ENCODE measurements around the gene ST13. TPM values are rescaled to one million over a fixed set of nuclear protein-coding genes. Genes with fewer than 3 reads are reported as not detected.

ST13 gene
- polyA plus RNA-seq, 2 donors: 29.3 to 96.9 TPM

DNA sequence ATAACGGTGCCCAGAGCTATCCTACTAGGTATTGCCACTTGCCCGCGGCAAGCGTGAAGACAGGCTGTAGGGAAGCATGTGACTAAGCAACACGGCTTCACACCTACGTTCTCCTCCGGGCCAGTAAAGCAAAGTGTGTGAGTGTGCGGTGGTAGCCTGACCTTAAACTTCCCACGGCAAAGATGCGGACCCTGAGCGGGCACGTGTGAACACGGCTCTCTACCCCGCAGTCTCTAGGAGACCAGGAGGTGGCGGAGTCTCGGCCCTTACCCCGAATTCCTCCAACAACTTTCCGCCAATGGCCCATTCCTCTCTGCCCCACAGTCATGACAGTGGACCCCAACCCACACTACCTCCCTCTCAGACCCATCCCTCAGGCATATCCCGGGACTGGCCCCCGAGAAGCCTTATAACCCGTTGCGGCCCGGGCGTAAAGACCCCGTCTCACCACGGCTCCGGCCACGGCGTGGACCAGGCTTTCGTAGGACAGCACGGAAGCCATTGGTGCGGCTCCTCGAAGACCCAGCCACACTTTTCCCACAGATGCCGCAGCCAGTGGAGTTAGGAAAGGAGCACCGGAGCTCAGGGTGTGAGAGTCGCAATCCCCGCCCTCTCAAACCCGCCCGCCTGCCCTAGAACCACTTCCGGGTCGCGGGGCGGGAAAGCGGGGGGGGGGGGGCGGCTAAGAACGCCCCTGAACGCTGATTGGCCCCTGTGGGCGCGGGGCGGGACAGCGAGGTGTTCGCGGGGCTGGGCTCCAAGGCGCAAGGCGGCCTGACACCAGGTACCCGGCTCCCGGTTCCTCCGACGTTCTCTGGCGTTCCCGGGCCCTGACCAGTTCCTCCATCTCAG, 37.5 kb downstream of the ST13 start, which contains the start of gene SLC25A17:
SLC25A17 (minus strand) TSS at position 600 of the 852 bp plus-strand sequence; CDS start at position 502, 98 bp downstream.
- H3K36me3 ChIP-seq (ENCODE audit: control insufficient read depth in 2 of 2, insufficient read depth in 2 of 2, low read length in 1 of 2): no peaks in the 10 kb centered on the region
- 0 to 1% methylated on average over 49 to 61 of the region's 61 CpGs for WGBS, 2 donors
- peak within 1 kb of the TSS; percentile 69 to 93 for H3K27ac ChIP-seq (ENCODE audit: low read depth in 2 of 2, low read length in 1 of 2)
- H3K4me1 ChIP-seq (ENCODE audit: control insufficient read depth in 2 of 2, insufficient read depth in 2 of 2, low read length in 1 of 2): no peaks in the 10 kb centered on the region
- H3K9me3 ChIP-seq (ENCODE audit: control insufficient read depth in 2 of 2, insufficient read depth in 1 of 2, low read depth in 1 of 2, low read length in 1 of 2): no peaks in the 10 kb centered on the region
- H3K27me3 ChIP-seq (ENCODE audit: control insufficient read depth in 1 of 2, insufficient read depth in 2 of 2, low read length in 2 of 2): no peaks in the 10 kb centered on the region
- H3K4me3 ChIP-seq (ENCODE audit: low read depth in 1 of 2, low read length in 2 of 2): peak within 1 kb of the TSS; percentile 87 to 98

GRCh38 chr22:40818192-40818746, 38.2 kb downstream of the ST13 start:
- Histone ChIP-seq H3K4me3 (ENCODE audit: low read depth in 1 of 2, low read length in 2 of 2) (peak overlapping the region; percentile 87 to 98), H3K9me3 (ENCODE audit: control insufficient read depth in 2 of 2, insufficient read depth in 1 of 2, low read depth in 1 of 2, low read length in 1 of 2) (no peaks in the 10 kb centered on the region), H3K36me3 (ENCODE audit: control insufficient read depth in 2 of 2, insufficient read depth in 2 of 2, low read length in 1 of 2) (no peaks in the 10 kb centered on the region), H3K4me1 (ENCODE audit: control insufficient read depth in 2 of 2, insufficient read depth in 2 of 2, low read length in 1 of 2) (no peaks in the 10 kb centered on the region), H3K27ac (ENCODE audit: low read depth in 2 of 2, low read length in 1 of 2) (no peak overlapping the region), H3K27me3 (ENCODE audit: control insufficient read depth in 1 of 2, insufficient read depth in 2 of 2, low read length in 2 of 2) (no peaks in the 10 kb centered on the region)
- WGBS, 2 donors: 21 to 34% methylated on average over 14 of the region's 14 CpGs

- Histone ChIP-seq H3K4me3 (ENCODE audit: low read depth in 1 of 2, low read length in 2 of 2) (no peak overlapping the region), H3K9me3 (ENCODE audit: control insufficient read depth in 2 of 2, insufficient read depth in 1 of 2, low read depth in 1 of 2, low read length in 1 of 2) (no peaks in the 10 kb centered on the region), H3K27ac (ENCODE audit: low read depth in 2 of 2, low read length in 1 of 2) (no peak overlapping the region), H3K27me3 (ENCODE audit: control insufficient read depth in 1 of 2, insufficient read depth in 2 of 2, low read length in 2 of 2) (no peaks in the 10 kb centered on the region), H3K4me1 (ENCODE audit: control insufficient read depth in 2 of 2, insufficient read depth in 2 of 2, low read length in 1 of 2) (no peaks in the 10 kb centered on the region), H3K36me3 (ENCODE audit: control insufficient read depth in 2 of 2, insufficient read depth in 2 of 2, low read length in 1 of 2) (no peaks in the 10 kb centered on the region)
- WGBS, 2 donors: 89 to 90% methylated on average over 4 of the region's 4 CpGs
These were observed 38.7 kb downstream of the ST13 start for GRCh38 chr22:40817737-40818136.

GRCh38 chr22:40813912-40814315, 42.5 kb downstream of the ST13 start:
- no peaks in the 10 kb centered on the region for H3K9me3 ChIP-seq (ENCODE audit: control insufficient read depth in 2 of 2, insufficient read depth in 1 of 2, low read depth in 1 of 2, low read length in 1 of 2)
- H3K4me3 ChIP-seq (ENCODE audit: low read depth in 1 of 2, low read length in 2 of 2): no peak overlapping the region
- no peaks in the 10 kb centered on the region for H3K27me3 ChIP-seq (ENCODE audit: control insufficient read depth in 1 of 2, insufficient read depth in 2 of 2, low read length in 2 of 2)
- no peaks in the 10 kb centered on the region for H3K4me1 ChIP-seq (ENCODE audit: control insufficient read depth in 2 of 2, insufficient read depth in 2 of 2, low read length in 1 of 2)
- H3K36me3 ChIP-seq (ENCODE audit: control insufficient read depth in 2 of 2, insufficient read depth in 2 of 2, low read length in 1 of 2): no peaks in the 10 kb centered on the region
- no peak overlapping the region for H3K27ac ChIP-seq (ENCODE audit: low read depth in 2 of 2, low read length in 1 of 2)

- Histone ChIP-seq H3K27me3 (ENCODE audit: control insufficient read depth in 1 of 2, insufficient read depth in 2 of 2, low read length in 2 of 2) (no peaks in the 10 kb centered on the region), H3K9me3 (ENCODE audit: control insufficient read depth in 2 of 2, insufficient read depth in 1 of 2, low read depth in 1 of 2, low read length in 1 of 2) (no peaks in the 10 kb centered on the region), H3K4me3 (ENCODE audit: low read depth in 1 of 2, low read length in 2 of 2) (no peak overlapping the region), H3K36me3 (ENCODE audit: control insufficient read depth in 2 of 2, insufficient read depth in 2 of 2, low read length in 1 of 2) (no peaks in the 10 kb centered on the region), H3K27ac (ENCODE audit: low read depth in 2 of 2, low read length in 1 of 2) (no peak overlapping the region), H3K4me1 (ENCODE audit: control insufficient read depth in 2 of 2, insufficient read depth in 2 of 2, low read length in 1 of 2) (no peaks in the 10 kb centered on the region)
- WGBS, 2 donors: 65 to 67% methylated on average over 6 of the region's 6 CpGs
These were observed 48.2 kb downstream of the ST13 start for GRCh38 chr22:40808018-40808841.

DNA sequence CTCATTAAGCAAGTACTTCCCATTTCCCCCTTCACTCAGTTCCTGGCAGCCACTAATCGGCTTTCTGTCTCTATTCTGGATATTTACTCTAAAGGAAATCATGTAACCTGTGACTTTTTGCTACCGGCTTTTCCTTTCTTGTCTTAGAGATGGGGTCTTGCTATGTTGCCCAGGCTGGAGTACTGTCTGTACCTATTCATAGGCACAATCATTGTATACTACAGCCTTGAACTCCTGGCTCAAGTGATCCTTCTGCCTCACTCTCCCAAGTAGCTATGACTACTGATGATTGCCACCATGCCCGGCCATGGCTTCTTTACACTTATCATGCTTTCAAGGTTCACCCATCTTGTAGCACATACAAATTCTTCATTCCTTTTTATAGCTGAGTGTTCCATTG, 49.7 kb downstream of the ST13 start:
- Histone ChIP-seq H3K9me3 (ENCODE audit: control insufficient read depth in 2 of 2, insufficient read depth in 1 of 2, low read depth in 1 of 2, low read length in 1 of 2) (no peaks in the 10 kb centered on the region), H3K27ac (ENCODE audit: low read depth in 2 of 2, low read length in 1 of 2) (no peak overlapping the region), H3K4me3 (ENCODE audit: low read depth in 1 of 2, low read length in 2 of 2) (no peak overlapping the region), H3K27me3 (ENCODE audit: control insufficient read depth in 1 of 2, insufficient read depth in 2 of 2, low read length in 2 of 2) (no peaks in the 10 kb centered on the region), H3K36me3 (ENCODE audit: control insufficient read depth in 2 of 2, insufficient read depth in 2 of 2, low read length in 1 of 2) (no peaks in the 10 kb centered on the region), H3K4me1 (ENCODE audit: control insufficient read depth in 2 of 2, insufficient read depth in 2 of 2, low read length in 1 of 2) (no peaks in the 10 kb centered on the region)
- 82 to 91% methylated on average over 3 of the region's 3 CpGs for WGBS, 2 donors

GRCh38 chr22:40805699-40806203, 50.7 kb downstream of the ST13 start:
- H3K36me3 ChIP-seq (ENCODE audit: control insufficient read depth in 2 of 2, insufficient read depth in 2 of 2, low read length in 1 of 2): no peaks in the 10 kb centered on the region
- 90 to 92% methylated on average over 3 of the region's 3 CpGs for WGBS, 2 donors

GRCh38 chr22:40805239-40805638, 51.2 kb downstream of the ST13 start:
- H3K27ac ChIP-seq (ENCODE audit: low read depth in 2 of 2, low read length in 1 of 2): no peak overlapping the region
- 94 to 96% methylated on average over 4 of the region's 4 CpGs for WGBS, 2 donors
- H3K4me3 ChIP-seq (ENCODE audit: low read depth in 1 of 2, low read length in 2 of 2): no peak overlapping the region

More at GRCh38 chr22:40805699-40806203, 50.7 kb downstream of the ST13 start:
- Histone ChIP-seq H3K27ac (ENCODE audit: low read depth in 2 of 2, low read length in 1 of 2) (peak overlapping the region in 1 of 2 donors; percentile 33), H3K27me3 (ENCODE audit: control insufficient read depth in 1 of 2, insufficient read depth in 2 of 2, low read length in 2 of 2) (no peaks in the 10 kb centered on the region), H3K4me3 (ENCODE audit: low read depth in 1 of 2, low read length in 2 of 2) (no peak overlapping the region), H3K4me1 (ENCODE audit: control insufficient read depth in 2 of 2, insufficient read depth in 2 of 2, low read length in 1 of 2) (no peaks in the 10 kb centered on the region), H3K9me3 (ENCODE audit: control insufficient read depth in 2 of 2, insufficient read depth in 1 of 2, low read depth in 1 of 2, low read length in 1 of 2) (no peaks in the 10 kb centered on the region)

DNA sequence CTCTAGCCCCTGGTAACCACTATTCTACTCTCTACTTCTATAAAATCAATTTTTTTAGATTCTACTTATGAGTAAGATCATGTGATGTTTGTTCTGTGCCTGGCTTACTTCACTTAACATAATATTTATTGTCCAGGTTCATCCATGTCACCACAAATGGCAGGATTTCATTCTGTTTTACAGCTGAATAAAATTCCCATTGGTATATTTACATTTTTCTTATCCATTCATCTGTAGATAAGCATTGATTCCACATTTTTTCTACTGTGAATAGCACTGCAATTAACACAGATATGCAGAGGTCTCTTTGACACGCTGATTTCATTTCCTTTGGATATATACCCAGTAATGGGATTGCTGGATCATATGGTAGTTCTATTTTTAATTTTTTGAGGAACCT, 53.1 kb downstream of the ST13 start:
- H3K27ac ChIP-seq (ENCODE audit: low read depth in 2 of 2, low read length in 1 of 2): no peak overlapping the region
- H3K4me1 ChIP-seq (ENCODE audit: control insufficient read depth in 2 of 2, insufficient read depth in 2 of 2, low read length in 1 of 2): no peaks in the 10 kb centered on the region
- no peaks in the 10 kb centered on the region for H3K36me3 ChIP-seq (ENCODE audit: control insufficient read depth in 2 of 2, insufficient read depth in 2 of 2, low read length in 1 of 2)
- H3K4me3 ChIP-seq (ENCODE audit: low read depth in 1 of 2, low read length in 2 of 2): no peak overlapping the region
- no peaks in the 10 kb centered on the region for H3K9me3 ChIP-seq (ENCODE audit: control insufficient read depth in 2 of 2, insufficient read depth in 1 of 2, low read depth in 1 of 2, low read length in 1 of 2)
- H3K27me3 ChIP-seq (ENCODE audit: control insufficient read depth in 1 of 2, insufficient read depth in 2 of 2, low read length in 2 of 2): no peaks in the 10 kb centered on the region
- WGBS, 2 donors: 68 to 82% methylated on average over 1 of the region's 1 CpG

More at GRCh38 chr22:40805239-40805638, 51.2 kb downstream of the ST13 start:
- Histone ChIP-seq H3K9me3 (ENCODE audit: control insufficient read depth in 2 of 2, insufficient read depth in 1 of 2, low read depth in 1 of 2, low read length in 1 of 2) (no peaks in the 10 kb centered on the region), H3K4me1 (ENCODE audit: control insufficient read depth in 2 of 2, insufficient read depth in 2 of 2, low read length in 1 of 2) (no peaks in the 10 kb centered on the region), H3K36me3 (ENCODE audit: control insufficient read depth in 2 of 2, insufficient read depth in 2 of 2, low read length in 1 of 2) (no peaks in the 10 kb centered on the region), H3K27me3 (ENCODE audit: control insufficient read depth in 1 of 2, insufficient read depth in 2 of 2, low read length in 2 of 2) (no peaks in the 10 kb centered on the region)
